Measurements from ENCODE around the gene TAF4.
"Not testable (repeated sequence)": the region's sequence is repeated elsewhere in the genome, so short reads cannot be mapped to it uniquely, and the experiment has no call there.

Gene TAF4

GRCh38 chr20:61975407-61976129 is 90.1 kb downstream of the TAF4 start:
- TF ChIP-seq ZFX (IDR thresholded peaks at IDR 0.05; ENCODE audit: borderline replicate concordance), result no peak
- TF ChIP-seq CTCF (IDR thresholded peaks at IDR 0.05), result no peak
- no peak overlapping the region for H3K27ac ChIP-seq

- no peak overlapping the region for H3K27ac ChIP-seq
- TF ChIP-seq CTCF (IDR thresholded peaks at IDR 0.05) (no peak), ZFX (IDR thresholded peaks at IDR 0.05; ENCODE audit: borderline replicate concordance) (no peak)
Observed at GRCh38 chr20:61974357-61974665, 91.4 kb downstream of the TAF4 start.

GRCh38 chr20:61973515-61974356 is 91.9 kb downstream of the TAF4 start:
- H3K27ac ChIP-seq, result no peak overlapping the region
- TF ChIP-seq CTCF (IDR thresholded peaks at IDR 0.05), result no peak

GRCh38 chr20:61972636-61973508 is 92.8 kb downstream of the TAF4 start:
- no peak for TF ChIP-seq ZFX (IDR thresholded peaks at IDR 0.05; ENCODE audit: borderline replicate concordance)
- no peak for TF ChIP-seq CTCF (IDR thresholded peaks at IDR 0.05)

GRCh38 chr20:61971595-61971994 is 94.1 kb downstream of the TAF4 start:
- H3K27ac ChIP-seq, result not testable (repeated sequence)

More at GRCh38 chr20:61972636-61973508, 92.8 kb downstream of the TAF4 start:
- no peak overlapping the region for H3K27ac ChIP-seq

- no peak for TF ChIP-seq ZFX (IDR thresholded peaks at IDR 0.05; ENCODE audit: borderline replicate concordance)
- no peak for TF ChIP-seq CTCF (IDR thresholded peaks at IDR 0.05)
- H3K27ac ChIP-seq, result no peak overlapping the region
Observed at GRCh38 chr20:61970357-61970756, 95.3 kb downstream of the TAF4 start.

- H3K27ac ChIP-seq, result no peak overlapping the region
- TF ChIP-seq CTCF (IDR thresholded peaks at IDR 0.05) (no peak), ZFX (IDR thresholded peaks at IDR 0.05; ENCODE audit: borderline replicate concordance) (no peak)
Observed at GRCh38 chr20:61969806-61970205, 95.9 kb downstream of the TAF4 start.

All from 22Rv1 (cell line).